ENCODE measurements around the gene XRN1.
"Not testable (repeated sequence)": the region's sequence is repeated elsewhere in the genome, so short reads cannot be mapped to it uniquely, and the experiment has no call there.

XRN1 gene

GRCh38 chr3:142436951-142437585, 10.8 kb downstream of the XRN1 start:
- DNase-seq = no peak

- DNase-seq = no peak
Measured at GRCh38 chr3:142434503-142434902, 13.3 kb downstream of the XRN1 start.

- no peak for DNase-seq
Measured at GRCh38 chr3:142433110-142433509, 14.7 kb downstream of the XRN1 start.

GRCh38 chr3:142429582-142429981, 18.3 kb downstream of the XRN1 start:
- no peak for DNase-seq

- no peak for DNase-seq
Measured at GRCh38 chr3:142424754-142425153, 23.1 kb downstream of the XRN1 start.

- DNase-seq = no peak
Measured at GRCh38 chr3:142418926-142419592, 28.8 kb downstream of the XRN1 start.

GRCh38 chr3:142417302-142417701, 30.5 kb downstream of the XRN1 start:
- DNase-seq = no peak

- not testable (repeated sequence) for DNase-seq
Measured at GRCh38 chr3:142400537-142400936, 47.3 kb downstream of the XRN1 start.

GRCh38 chr3:142394921-142395622, 52.8 kb downstream of the XRN1 start:
- no peak for DNase-seq

GRCh38 chr3:142385078-142385477, 62.8 kb downstream of the XRN1 start:
- no peak for DNase-seq

GRCh38 chr3:142374687-142375086, 73.2 kb downstream of the XRN1 start:
- no peak for DNase-seq

- not testable (repeated sequence) for DNase-seq
Measured at GRCh38 chr3:142369576-142369975, 78.3 kb downstream of the XRN1 start.

- no peak for DNase-seq
Measured at GRCh38 chr3:142366434-142366833, 81.4 kb downstream of the XRN1 start.

- no peak for DNase-seq
Measured at GRCh38 chr3:142363936-142364467, 83.8 kb downstream of the XRN1 start.

GRCh38 chr3:142363433-142363832, 84.4 kb downstream of the XRN1 start:
- not testable (repeated sequence) for DNase-seq

GRCh38 chr3:142359367-142359766, 88.5 kb downstream of the XRN1 start:
- no peak for DNase-seq

GRCh38 chr3:142356818-142357217, 91.0 kb downstream of the XRN1 start:
- no peak for DNase-seq

- no peak for DNase-seq
Measured at GRCh38 chr3:142355692-142356091, 92.1 kb downstream of the XRN1 start.

- no peak for DNase-seq
Measured at GRCh38 chr3:142354076-142354475, 93.8 kb downstream of the XRN1 start.

- DNase-seq = no peak
Measured at GRCh38 chr3:142353571-142353970, 94.3 kb downstream of the XRN1 start.

- DNase-seq = not testable (repeated sequence)
Measured at GRCh38 chr3:142352698-142353097, 95.1 kb downstream of the XRN1 start.

- DNase-seq = no peak
Measured at GRCh38 chr3:142348460-142348859, 99.4 kb downstream of the XRN1 start.

GRCh38 chr3:142337994-142338393, 109.8 kb downstream of the XRN1 start:
- no peak for DNase-seq

- no peak for DNase-seq
Measured at GRCh38 chr3:142332390-142332789, 115.4 kb downstream of the XRN1 start.
